Measurements from ENCODE around the gene SLC4A1AP.

DNA sequence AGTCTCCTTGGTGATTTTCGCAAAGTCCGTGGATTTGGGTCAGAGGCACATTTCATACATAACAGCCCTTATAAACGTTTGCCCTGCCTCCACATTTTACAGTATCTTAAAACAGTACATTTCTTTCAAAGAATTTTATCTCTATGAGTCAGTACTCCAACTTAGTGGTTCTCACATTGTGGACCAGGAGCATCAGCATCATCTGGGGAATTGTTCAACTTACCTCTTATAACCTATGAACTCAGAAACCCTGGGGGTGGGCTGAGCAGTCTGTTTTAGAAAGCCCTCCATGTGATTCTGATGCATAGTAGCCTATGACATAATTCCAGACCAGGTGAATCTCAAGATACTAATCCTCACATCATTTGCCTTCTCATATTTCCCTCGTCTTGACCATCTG is 12.6 kb upstream of the SLC4A1AP start:
- TF ChIP-seq, protein P1, sequence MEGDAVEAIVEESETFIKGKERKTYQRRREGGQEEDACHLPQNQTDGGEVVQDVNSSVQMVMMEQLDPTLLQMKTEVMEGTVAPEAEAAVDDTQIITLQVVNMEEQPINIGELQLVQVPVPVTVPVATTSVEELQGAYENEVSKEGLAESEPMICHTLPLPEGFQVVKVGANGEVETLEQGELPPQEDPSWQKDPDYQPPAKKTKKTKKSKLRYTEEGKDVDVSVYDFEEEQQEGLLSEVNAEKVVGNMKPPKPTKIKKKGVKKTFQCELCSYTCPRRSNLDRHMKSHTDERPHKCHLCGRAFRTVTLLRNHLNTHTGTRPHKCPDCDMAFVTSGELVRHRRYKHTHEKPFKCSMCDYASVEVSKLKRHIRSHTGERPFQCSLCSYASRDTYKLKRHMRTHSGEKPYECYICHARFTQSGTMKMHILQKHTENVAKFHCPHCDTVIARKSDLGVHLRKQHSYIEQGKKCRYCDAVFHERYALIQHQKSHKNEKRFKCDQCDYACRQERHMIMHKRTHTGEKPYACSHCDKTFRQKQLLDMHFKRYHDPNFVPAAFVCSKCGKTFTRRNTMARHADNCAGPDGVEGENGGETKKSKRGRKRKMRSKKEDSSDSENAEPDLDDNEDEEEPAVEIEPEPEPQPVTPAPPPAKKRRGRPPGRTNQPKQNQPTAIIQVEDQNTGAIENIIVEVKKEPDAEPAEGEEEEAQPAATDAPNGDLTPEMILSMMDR (IDR thresholded peaks at IDR 0.05; ENCODE audit: low read depth, low read length), result no peak
- TF ChIP-seq EZH2phosphoT487 (IDR thresholded peaks at IDR 0.05; ENCODE audit: low read depth), result no peak
